Measurements from ENCODE around the gene MYH9.

MYH9 gene

DNA sequence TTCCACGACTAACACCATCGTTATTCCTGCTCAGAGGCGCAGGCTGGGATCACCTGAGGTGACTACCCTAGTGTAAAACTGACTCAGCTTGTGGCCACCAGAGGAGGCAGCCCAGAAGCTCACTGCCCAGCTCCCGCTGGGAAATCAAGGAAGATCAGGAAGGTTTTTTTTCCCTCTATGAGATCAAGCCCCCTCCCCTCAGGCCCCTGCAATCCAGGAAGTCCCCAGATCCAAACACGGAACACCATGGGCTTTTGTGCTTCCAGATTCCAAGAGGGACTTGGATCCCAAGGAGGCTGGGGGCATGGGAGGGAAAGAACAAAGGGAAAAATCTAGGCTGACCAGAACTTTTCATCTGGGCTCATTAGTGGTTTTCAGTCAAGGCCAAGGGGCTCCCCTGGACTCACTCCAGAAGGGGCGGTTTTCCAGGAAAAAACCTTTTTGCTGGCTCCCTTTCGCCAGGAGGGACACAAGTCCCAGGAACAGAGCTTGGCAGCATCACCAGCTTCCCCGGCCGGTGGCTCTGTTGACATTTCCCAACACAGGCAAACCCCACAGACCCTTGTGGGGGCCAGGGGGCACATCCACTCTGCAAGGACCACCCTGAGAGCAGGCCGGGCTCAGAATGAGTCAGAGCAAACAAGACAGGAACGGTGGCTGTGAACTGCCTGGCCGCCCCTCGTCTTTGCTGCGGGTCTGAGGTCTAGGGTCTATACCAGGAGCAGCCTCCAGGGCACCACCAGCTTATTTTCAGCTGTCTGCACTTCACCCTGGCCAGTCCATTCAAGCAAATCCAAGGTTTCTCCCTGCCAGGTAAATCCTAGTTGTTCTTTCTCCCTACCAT lies 36.8 kb downstream of the MYH9 start:
- H3K9me3 ChIP-seq (ENCODE audit: control insufficient read depth, low read length): no peaks in the 10 kb centered on the region
- H3K4me2 ChIP-seq (ENCODE audit: low read length): no peak overlapping the region
- H3K27ac ChIP-seq: peak overlapping the region; percentile 51
- no peak overlapping the region for H3K9ac ChIP-seq
- H3K36me3 ChIP-seq (ENCODE audit: control insufficient read depth, insufficient read depth, low read length): no peaks in the 10 kb centered on the region
- H3K4me1 ChIP-seq: peaks cover 19% of the 10 kb centered on the region
- TF ChIP-seq, protein P1, sequence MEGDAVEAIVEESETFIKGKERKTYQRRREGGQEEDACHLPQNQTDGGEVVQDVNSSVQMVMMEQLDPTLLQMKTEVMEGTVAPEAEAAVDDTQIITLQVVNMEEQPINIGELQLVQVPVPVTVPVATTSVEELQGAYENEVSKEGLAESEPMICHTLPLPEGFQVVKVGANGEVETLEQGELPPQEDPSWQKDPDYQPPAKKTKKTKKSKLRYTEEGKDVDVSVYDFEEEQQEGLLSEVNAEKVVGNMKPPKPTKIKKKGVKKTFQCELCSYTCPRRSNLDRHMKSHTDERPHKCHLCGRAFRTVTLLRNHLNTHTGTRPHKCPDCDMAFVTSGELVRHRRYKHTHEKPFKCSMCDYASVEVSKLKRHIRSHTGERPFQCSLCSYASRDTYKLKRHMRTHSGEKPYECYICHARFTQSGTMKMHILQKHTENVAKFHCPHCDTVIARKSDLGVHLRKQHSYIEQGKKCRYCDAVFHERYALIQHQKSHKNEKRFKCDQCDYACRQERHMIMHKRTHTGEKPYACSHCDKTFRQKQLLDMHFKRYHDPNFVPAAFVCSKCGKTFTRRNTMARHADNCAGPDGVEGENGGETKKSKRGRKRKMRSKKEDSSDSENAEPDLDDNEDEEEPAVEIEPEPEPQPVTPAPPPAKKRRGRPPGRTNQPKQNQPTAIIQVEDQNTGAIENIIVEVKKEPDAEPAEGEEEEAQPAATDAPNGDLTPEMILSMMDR (IDR thresholded peaks at IDR 0.05): no peak
- H3K27me3 ChIP-seq (ENCODE audit: control insufficient read depth, insufficient read depth, low read length): no peaks in the 10 kb centered on the region
- H3K4me3 ChIP-seq (ENCODE audit: low read depth, low read length): no peak overlapping the region
- peaks cover 24% of the 10 kb centered on the region for H3K79me2 ChIP-seq
- H2AFZ ChIP-seq: no peak overlapping the region

DNA sequence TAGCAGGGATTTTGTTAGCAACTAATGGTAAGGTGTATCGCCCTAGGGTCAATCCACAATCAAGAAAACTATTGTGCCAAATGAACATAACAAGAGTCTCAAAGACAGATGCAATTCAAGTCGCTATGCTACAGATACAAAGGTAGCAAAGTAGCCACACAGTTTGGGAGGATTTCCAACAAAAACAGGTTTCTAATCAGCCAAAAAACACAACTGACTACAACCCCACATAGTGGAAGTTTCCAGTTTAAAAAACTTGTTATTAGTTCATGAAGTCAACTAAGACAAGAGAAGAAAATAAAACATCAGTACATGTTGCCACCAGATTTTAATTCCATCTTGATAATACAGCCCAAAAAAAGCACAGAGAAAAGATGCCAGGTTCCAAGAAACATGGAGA lies 38.0 kb downstream of the MYH9 start:
- Histone ChIP-seq H3K4me3 (ENCODE audit: low read depth, low read length) (no peak overlapping the region), H3K9me3 (ENCODE audit: control insufficient read depth, low read length) (no peaks in the 10 kb centered on the region), H3K27ac (no peak overlapping the region), H3K9ac (no peak overlapping the region), H3K4me1 (peaks cover 13% of the 10 kb centered on the region), H2AFZ (no peak overlapping the region), H3K4me2 (ENCODE audit: low read length) (no peak overlapping the region), H3K79me2 (peaks cover 25% of the 10 kb centered on the region), H3K27me3 (ENCODE audit: control insufficient read depth, insufficient read depth, low read length) (no peaks in the 10 kb centered on the region), H3K36me3 (ENCODE audit: control insufficient read depth, insufficient read depth, low read length) (no peaks in the 10 kb centered on the region)
- TF ChIP-seq, protein P1 (IDR thresholded peaks at IDR 0.05): no peak

DNA sequence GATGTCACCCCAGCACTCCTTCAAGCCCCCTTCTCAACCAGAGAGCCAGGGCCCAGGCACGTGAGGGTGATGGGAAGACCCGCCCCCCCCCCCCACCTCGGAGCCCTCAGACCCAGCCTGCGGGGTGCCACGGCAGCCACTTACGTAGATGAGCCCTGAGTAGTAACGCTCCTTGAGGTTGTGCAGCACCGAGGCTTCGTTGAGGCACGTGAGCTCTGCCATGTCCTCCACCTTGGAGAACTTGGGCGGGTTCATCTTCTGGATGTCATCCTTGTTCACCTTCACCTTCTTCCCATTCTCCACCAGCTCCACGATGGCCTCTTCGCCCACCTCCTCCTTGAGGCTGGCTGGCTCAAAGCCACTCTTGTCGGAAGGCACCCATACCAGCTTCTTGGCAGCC lies 39.0 kb downstream of the MYH9 start:
- peaks cover 23% of the 10 kb centered on the region for H3K79me2 ChIP-seq
- no peaks in the 10 kb centered on the region for H3K9me3 ChIP-seq (ENCODE audit: control insufficient read depth, low read length)
- no peak overlapping the region for H2AFZ ChIP-seq
- no peaks in the 10 kb centered on the region for H3K36me3 ChIP-seq (ENCODE audit: control insufficient read depth, insufficient read depth, low read length)
- no peaks in the 10 kb centered on the region for H3K27me3 ChIP-seq (ENCODE audit: control insufficient read depth, insufficient read depth, low read length)
- H3K9ac ChIP-seq: no peak overlapping the region
- TF ChIP-seq, protein P1 (IDR thresholded peaks at IDR 0.05): no peak
- H3K4me3 ChIP-seq (ENCODE audit: low read depth, low read length): no peak overlapping the region
- H3K4me1 ChIP-seq: peaks cover 13% of the 10 kb centered on the region
- H3K27ac ChIP-seq: no peak overlapping the region
- H3K4me2 ChIP-seq (ENCODE audit: low read length): no peak overlapping the region

DNA sequence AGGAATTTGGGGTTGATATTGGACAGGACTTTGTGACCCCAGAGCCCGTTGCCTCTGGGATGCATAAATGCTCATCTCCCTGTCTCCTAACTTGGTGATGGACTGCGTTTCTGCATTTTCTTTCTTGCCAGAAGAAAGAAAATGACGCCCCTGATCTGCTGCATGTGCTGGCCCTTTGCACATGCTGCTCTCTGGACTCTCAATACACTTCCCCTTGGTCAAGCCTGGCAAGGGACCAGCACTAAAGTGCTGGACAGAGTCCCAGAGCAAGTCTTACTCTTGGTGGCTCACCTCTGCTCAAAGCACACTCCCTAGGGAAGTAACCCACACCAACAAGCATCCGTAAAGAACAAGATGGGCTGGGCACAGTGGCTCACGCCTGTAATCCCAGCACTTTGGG lies 40.7 kb downstream of the MYH9 start:
- Histone ChIP-seq H3K4me2 (ENCODE audit: low read length) (no peak overlapping the region), H3K36me3 (ENCODE audit: control insufficient read depth, insufficient read depth, low read length) (no peaks in the 10 kb centered on the region), H3K4me3 (ENCODE audit: low read depth, low read length) (no peak overlapping the region), H2AFZ (no peak overlapping the region), H3K9ac (no peak overlapping the region), H3K27ac (no peak overlapping the region), H3K4me1 (peaks cover 7% of the 10 kb centered on the region), H3K27me3 (ENCODE audit: control insufficient read depth, insufficient read depth, low read length) (no peaks in the 10 kb centered on the region), H3K9me3 (ENCODE audit: control insufficient read depth, low read length) (no peaks in the 10 kb centered on the region), H3K79me2 (peaks cover 24% of the 10 kb centered on the region)
- TF ChIP-seq, protein P1 (IDR thresholded peaks at IDR 0.05): no peak

Measured in parathyroid adenoma (tissue), 2 donors.